HepG2 (cell line): Measurements from ENCODE around the gene UCK2. TPM values are rescaled to one million over a fixed set of nuclear protein-coding genes. Genes with fewer than 3 reads are reported as not detected.

Source experiments
- FOXK1 ChIP-seq: sonication (generic); formaldehyde crosslinking; IDR thresholded peaks from 2 replicates; pipeline ENCODE4 v1.4.0; 2020; ENCODE audit warnings: low read depth, missing genetic modification reagents, borderline replicate concordance
- KAT8 ChIP-seq: IDR thresholded peaks from 2 replicates; pipeline ENCODE4 v1.6.1; 2016; ENCODE audit warnings: missing genetic modification reagents, missing compliant biosample characterization
- KMT2A ChIP-seq: sonication (generic); formaldehyde crosslinking; IDR thresholded peaks from 2 replicates; pipeline ENCODE4 v1.4.0; 2020; ENCODE audit warnings: missing genetic modification reagents
- POLR2G ChIP-seq: fragments of 200-400 bp; formaldehyde crosslinking; IDR thresholded peaks from 2 replicates; pipeline ENCODE4 v1.6.1; 2018; ENCODE audit warnings: mild to moderate bottlenecking, low read depth, low read length, moderate library complexity
- RBAK ChIP-seq: sonication (generic); formaldehyde crosslinking; IDR thresholded peaks from 2 replicates; pipeline ENCODE4 v1.5.1; 2020; ENCODE audit warnings: mild to moderate bottlenecking, missing genetic modification reagents
- SMAD1 ChIP-seq: sonication (generic); formaldehyde crosslinking; IDR thresholded peaks from 2 replicates; pipeline ENCODE4 v1.4.0; 2020; ENCODE audit warnings: missing genetic modification reagents, low read depth, mild to moderate bottlenecking, borderline replicate concordance
- TARDBP ChIP-seq: sonication (generic); formaldehyde crosslinking; IDR thresholded peaks from 2 replicates; pipeline ENCODE4 v1.8.0; 2022; ENCODE audit warnings: mild to moderate bottlenecking, missing genetic modification reagents
- TBX2 ChIP-seq: sonication (generic); formaldehyde crosslinking; IDR thresholded peaks from 2 replicates; pipeline ENCODE4 v1.5.0; 2020; ENCODE audit warnings: missing genetic modification reagents, mild to moderate bottlenecking, borderline replicate concordance
- ZBTB7B ChIP-seq: sonication (generic); formaldehyde crosslinking; IDR thresholded peaks from 2 replicates; pipeline ENCODE4 v1.4.0; 2020; ENCODE audit warnings: missing genetic modification reagents
- ZFP41 ChIP-seq: sonication (generic); formaldehyde crosslinking; IDR thresholded peaks from 2 replicates; pipeline ENCODE4 v1.4.0; 2020; ENCODE audit warnings: mild to moderate bottlenecking, missing genetic modification reagents, borderline replicate concordance
- ZNF17 ChIP-seq: sonication (generic); formaldehyde crosslinking; IDR thresholded peaks from 2 replicates; pipeline ENCODE4 v1.5.0; 2020; ENCODE audit warnings: mild to moderate bottlenecking, missing genetic modification reagents
- ZNF230 ChIP-seq: sonication (generic); formaldehyde crosslinking; IDR thresholded peaks from 2 replicates; pipeline ENCODE4 v1.4.0; 2020; ENCODE audit warnings: mild to moderate bottlenecking, missing genetic modification reagents
- ZNF235 ChIP-seq: sonication (generic); formaldehyde crosslinking; IDR thresholded peaks from 2 replicates; pipeline ENCODE4 v1.8.1; 2023; ENCODE audit warnings: mild to moderate bottlenecking, missing genetic modification reagents, borderline replicate concordance
- ZNF343 ChIP-seq: sonication (generic); formaldehyde crosslinking; IDR thresholded peaks from 2 replicates; pipeline ENCODE4 v1.4.0; 2020; ENCODE audit warnings: mild to moderate bottlenecking, missing genetic modification reagents
- ZNF503 ChIP-seq: sonication (generic); formaldehyde crosslinking; IDR thresholded peaks from 2 replicates; pipeline ENCODE4 v1.4.0; 2020; ENCODE audit warnings: missing genetic modification reagents
- ZNF674 ChIP-seq: sonication (generic); formaldehyde crosslinking; IDR thresholded peaks from 2 replicates; pipeline ENCODE4 v1.5.0; 2020; ENCODE audit warnings: low read depth, mild to moderate bottlenecking, missing genetic modification reagents
- ZNF687 ChIP-seq: sonication (generic); formaldehyde crosslinking; IDR thresholded peaks from 2 replicates; pipeline ENCODE4 v1.5.1; 2020; ENCODE audit warnings: mild to moderate bottlenecking, missing genetic modification reagents, moderate library complexity
- ZNF691 ChIP-seq: sonication (generic); formaldehyde crosslinking; IDR thresholded peaks from 2 replicates; pipeline ENCODE4 v1.4.0; 2020; ENCODE audit warnings: missing genetic modification reagents, low read depth, mild to moderate bottlenecking, borderline replicate concordance
- ZNF781 ChIP-seq: sonication (generic); formaldehyde crosslinking; IDR thresholded peaks from 2 replicates; pipeline ENCODE4 v1.5.1; 2020; ENCODE audit warnings: borderline replicate concordance, mild to moderate bottlenecking, missing genetic modification reagents; ENCODE audit errors: not compliant biosample characterization
- ZNF800 ChIP-seq: sonication (generic); formaldehyde crosslinking; IDR thresholded peaks from 2 replicates; pipeline ENCODE4 v1.4.0; 2020; ENCODE audit warnings: missing genetic modification reagents
- polyA plus RNA-seq, 8 experiments: library from polyadenylated mRNA; depleted of rRNA in 3 of 8; stranded (reverse) in 7 of 8; unstranded in 1 of 8; fragments of >200 nt; fragmentation: Illumina TruSeq in 4 of 8; extraction: Trizol in 4 of 8; gene quantifications; 2 replicates each; pipeline versions ENCODE4 v1.2.1 to v1.2.3, GENCODE V29; 2011 to 2016; ENCODE audit warnings: low read depth in 4 of 8, missing spikeins in 1 of 8, mixed read lengths in 1 of 8; ENCODE audit not compliant: insufficient read depth in 1 of 8
- total RNA-seq, 5 experiments: library from RNA; depleted of rRNA; stranded (reverse); fragments of >200 nt; fragmentation: Illumina TruSeq; extraction: Trizol; gene quantifications; 2 replicates each; pipeline ENCODE4 v1.2.3, GENCODE V29; 2016; ENCODE audit warnings: low read depth in 1 of 5

UCK2 gene
- total and polyA plus RNA-seq, 2 of the 13 experiments (the other 11 are each of a cell fraction or from before 2014, with no cell fraction given), result 64.3 to 78.0 TPM

GRCh38 chr1:165828669-165829329 lies 1.4 kb downstream of the UCK2 start (continued):
- TF ChIP-seq ZNF691 (0 out of 2 replicates have a peak, but pooled peaks have one; percentile 44), KMT2A (CRISPR knock-in tag) (peak; percentile 75), FOXK1 (CRISPR knock-in tag) (peak; percentile 32; the same call in 1 of the 2 replicates), ZNF235 (CRISPR knock-in tag) (0 out of 2 replicates have a peak, but pooled peaks have one; percentile 8), POLR2G (peak; percentile 81), ZNF800 (peak; percentile 27; the same call in 1 of the 2 replicates), ZNF674 (CRISPR knock-in tag) (no peak), TBX2 (CRISPR knock-in tag) (no peak), ZFP41 (CRISPR knock-in tag) (peak; percentile 75; the same call in 1 of the 2 replicates), TARDBP (CRISPR knock-in tag) (peak; percentile 31; the same call in 1 of the 2 replicates), RBAK (no peak), ZNF17 (CRISPR knock-in tag) (no peak), ZNF343 (0 out of 2 replicates have a peak, but pooled peaks have one; percentile 52), ZNF781 (CRISPR knock-in tag) (peak; percentile 59), ZNF503 (peak; percentile 57; the same call in 1 of the 2 replicates), ZNF687 (peak; percentile 70), ZBTB7B (CRISPR knock-in tag) (no peak), KAT8 (CRISPR knock-in tag) (peak; percentile 25; the same call in 1 of the 2 replicates), SMAD1 (CRISPR knock-in tag) (0 out of 2 replicates have a peak, but pooled peaks have one; percentile 40), ZNF230 (CRISPR knock-in tag) (no peak)
